GM18517 (cell line): ENCODE results near the gene RAB8A.
"Not testable (repeated sequence)": the region's sequence is repeated elsewhere in the genome, so short reads cannot be mapped to it uniquely, and the experiment has no call there.

Experiments used
- ATAC-seq: cut with Tn5 transposase; IDR thresholded peaks from one replicate; pipeline ENCODE4 v1.9.1; 2021; ENCODE audit warnings: mild to moderate bottlenecking, moderate library complexity; ENCODE audit not compliant: unreplicated experiment

Gene RAB8A

GRCh38 chr19:16106121-16106520 lies 5.6 kb upstream of the RAB8A start:
- ATAC-seq, result no peak

DNA sequence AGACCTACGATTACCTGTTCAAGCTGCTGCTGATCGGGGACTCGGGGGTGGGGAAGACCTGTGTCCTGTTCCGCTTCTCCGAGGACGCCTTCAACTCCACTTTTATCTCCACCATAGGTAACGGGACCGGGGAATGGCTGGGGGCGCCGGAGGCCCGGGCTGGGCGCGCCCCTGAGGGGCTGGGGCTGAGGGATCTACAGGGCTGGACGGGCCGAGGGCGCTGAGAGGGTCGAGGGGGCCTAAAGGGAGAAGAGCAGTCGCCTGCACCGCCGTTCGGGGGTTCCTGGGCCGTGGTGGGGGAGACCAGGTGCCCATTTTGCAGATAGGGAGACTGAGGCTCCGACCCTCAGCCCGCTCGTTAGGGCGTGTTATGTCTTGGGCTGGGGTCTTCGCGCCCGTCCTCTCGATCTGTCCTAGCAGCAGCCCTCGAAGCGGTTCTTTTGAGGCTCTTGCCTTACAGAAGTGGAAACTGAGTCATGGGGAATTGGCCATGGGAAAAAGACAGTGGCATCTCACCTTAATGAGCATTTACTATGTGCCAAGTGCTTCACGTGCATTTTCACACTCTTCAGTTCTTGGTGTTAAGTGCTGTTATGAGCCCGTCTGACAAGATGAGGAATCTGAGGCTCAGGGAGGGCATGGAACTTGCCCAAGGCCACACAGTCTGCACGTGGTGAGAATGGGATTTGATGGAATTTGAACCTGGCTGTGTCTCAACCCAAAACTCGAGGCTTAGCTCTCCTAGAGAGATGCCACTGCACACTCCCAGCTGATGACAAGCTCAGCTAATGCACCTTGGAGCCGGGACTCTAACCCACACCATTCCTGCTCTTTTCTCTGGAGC lies 442 bp downstream of the RAB8A start:
- ATAC-seq, result no peak

- no peak for ATAC-seq
Observed at GRCh38 chr19:16112778-16113177, 1.1 kb downstream of the RAB8A start.

DNA sequence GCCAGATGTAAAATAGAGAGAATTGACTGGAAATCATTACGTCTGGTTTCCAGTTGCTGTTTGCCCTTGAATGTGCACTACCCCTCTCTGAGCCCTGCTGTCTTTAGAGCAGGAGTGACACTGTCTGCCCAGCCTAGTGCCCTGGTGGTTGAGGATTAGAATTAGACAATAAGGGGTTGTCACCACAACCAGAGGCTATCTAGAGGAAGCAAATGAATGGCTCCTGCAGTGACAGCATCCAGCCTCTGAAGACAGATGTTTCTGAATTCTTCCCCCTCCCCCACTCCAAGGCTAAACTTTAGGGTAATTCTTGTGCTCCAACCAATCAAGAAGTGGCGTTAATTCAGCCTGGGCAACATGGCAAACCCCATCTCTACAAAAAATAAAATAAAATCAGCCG lies 2.0 kb downstream of the RAB8A start:
- ATAC-seq, result no peak

DNA sequence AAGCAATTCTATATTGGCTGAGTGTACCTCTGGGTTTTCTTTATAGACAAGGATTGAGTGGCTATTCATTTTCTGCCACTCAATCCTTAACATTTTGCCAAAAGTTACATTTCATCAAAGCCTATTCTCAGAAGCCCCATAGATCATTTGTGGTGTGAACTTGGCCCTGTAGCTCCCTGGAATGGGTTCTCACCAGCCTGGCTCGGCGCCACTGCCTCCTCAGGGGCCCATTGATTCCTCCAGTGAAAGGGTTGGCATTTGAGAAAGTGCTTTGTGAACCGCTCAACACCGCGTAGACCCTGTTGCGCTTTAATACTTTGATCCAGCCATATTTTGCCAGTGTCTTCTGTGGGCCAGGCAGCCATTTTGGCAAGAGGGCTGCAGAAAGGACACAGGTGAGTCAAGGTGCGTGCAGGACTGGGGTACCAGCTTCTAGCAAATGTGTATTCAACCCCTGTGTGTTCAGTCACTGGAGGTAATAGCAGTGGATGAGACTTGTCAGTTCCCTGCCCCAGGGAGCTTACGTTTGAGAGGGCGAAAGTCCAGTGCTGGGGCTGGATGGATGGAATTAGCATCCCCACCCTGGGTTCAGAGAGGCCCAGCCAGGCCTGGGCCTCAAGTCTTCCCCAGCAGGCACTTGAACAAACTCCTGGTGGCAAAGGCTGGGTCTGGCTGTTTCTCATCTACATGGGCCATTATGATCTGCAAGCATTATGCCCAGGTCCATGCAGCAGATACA lies 3.8 kb downstream of the RAB8A start:
- no peak for ATAC-seq

GRCh38 chr19:16116067-16116466 lies 4.4 kb downstream of the RAB8A start:
- no peak for ATAC-seq

DNA sequence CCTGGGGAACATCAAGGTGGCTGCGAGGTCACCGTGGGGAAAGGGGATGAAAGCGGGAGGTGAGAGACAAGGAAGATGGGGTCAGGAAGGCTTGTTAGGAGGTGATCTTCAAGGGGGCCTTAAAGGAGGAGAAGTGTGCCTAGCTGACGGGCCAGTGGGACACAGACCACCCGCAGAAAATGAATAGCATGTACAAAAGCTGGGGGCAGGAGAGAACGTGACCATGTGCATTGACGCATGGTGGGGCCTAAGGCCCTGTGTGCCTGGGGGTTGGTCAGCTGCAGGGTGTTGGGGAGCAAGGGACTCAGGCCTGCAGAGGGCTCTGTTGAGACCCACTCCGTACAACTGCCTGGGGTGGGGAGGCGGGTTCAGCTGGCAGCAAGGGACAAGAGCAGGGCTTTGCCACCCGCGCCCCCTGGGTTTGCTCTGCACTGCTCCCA lies 5.9 kb downstream of the RAB8A start:
- ATAC-seq, result no peak

DNA sequence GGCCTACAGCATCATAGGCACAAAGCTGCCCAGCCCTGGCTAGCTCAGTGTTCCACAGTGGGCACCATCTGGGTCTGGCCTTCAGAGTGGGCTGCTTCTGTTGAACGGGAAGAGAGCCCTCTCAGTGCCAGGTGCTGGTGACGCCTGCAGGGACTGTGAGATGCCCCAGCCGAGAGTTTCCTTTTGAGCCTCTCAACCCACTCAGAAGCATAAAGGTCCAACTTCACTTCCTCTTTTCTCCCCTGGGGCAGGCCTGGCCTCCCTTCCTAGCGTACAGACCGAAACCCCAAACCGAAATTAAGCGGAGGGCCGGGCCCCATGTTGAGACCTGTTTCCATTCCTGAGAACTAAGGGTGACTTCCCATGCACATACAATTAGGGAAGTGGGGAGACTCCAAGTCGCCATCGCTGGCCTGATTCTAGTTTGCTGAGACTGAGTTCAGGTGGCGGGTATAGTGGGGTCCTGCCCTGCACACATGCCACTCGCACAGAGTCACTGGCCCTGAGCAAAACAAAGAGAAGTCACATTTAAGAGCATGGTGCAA lies 6.9 kb downstream of the RAB8A start:
- peak; percentile 85 for ATAC-seq

- not testable (repeated sequence) for ATAC-seq
Observed at GRCh38 chr19:16119075-16119857, 7.6 kb downstream of the RAB8A start.

- no peak for ATAC-seq
Observed at GRCh38 chr19:16121141-16121540, 9.5 kb downstream of the RAB8A start.

DNA sequence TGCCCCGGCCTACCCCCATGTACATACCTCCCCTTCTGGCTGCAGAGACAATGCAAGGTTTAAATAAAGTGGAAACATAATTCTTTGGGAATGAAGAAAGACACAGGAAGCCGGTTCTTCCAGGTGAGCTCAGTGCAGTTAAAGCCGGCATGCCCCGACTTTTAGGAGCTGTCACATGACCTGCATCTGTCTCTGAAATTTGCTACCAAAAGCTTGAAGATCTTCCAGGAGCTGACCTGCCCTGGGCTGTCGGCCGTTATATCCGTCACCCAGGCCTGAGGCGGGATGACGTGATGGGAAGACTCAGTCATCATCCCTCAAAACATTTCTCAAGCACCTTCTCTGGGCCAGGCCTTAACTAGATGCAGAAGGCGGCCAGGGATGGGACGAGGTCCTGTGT lies 10.3 kb downstream of the RAB8A start:
- no peak for ATAC-seq

DNA sequence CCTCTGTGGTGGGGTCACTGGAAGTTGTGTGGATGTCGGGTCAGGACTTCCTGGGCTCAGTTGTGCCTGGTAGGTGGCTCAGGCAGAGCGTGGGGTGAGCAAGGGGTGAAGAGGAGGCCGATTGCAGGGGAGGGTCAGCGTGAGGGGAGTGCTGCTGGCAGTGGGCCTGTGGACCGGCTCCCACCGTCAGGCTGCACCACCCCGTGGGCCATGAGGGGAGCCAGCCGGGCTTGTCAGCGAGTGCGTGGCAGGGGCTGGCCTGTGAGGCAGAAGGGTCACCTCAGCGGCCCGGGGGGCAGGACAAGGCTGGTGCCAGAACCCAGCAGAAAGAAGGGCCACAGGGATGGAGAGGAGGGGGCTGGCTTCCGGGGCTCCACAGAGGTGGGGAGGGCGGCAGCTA lies 13.3 kb downstream of the RAB8A start:
- ATAC-seq, result no peak

DNA sequence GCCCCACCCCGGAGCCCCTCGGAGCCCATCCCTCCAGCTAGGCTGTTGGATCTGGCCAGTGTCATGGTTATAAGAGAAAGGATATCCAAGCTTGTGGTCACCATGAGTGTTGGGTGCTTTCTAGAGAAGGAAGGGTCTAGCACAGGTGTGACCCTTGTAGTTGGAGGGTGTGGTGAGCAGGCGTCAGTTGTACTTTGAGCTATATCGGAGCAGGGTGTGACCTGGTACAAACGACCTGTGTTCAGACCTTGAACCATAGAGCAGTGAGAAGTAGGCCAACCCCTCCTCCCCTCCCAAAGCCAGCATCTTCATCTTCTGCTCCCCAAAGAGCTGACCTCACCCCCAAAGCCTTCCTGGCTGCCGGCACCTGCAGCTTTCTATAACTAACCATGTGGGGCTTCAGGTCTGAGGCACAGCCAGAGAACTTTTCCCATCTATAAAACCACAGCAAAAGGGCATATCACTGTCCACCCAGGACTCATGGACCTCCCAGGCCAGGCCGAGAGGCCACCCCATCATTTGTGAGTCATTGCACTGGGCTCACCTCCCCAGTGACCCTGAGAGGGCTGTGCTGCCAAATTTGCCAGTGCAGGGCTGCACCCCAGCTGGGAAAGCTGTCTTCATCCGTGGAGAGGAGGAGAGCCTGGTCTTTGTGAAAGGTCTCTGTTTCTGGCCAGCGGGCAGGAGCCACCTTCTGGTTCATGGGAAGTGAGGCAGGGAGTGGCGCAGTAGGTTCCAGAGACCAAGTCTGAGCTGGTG lies 14.2 kb downstream of the RAB8A start:
- ATAC-seq, result no peak

- ATAC-seq, result no peak
Observed at GRCh38 chr19:16127080-16127479, 15.4 kb downstream of the RAB8A start.

GRCh38 chr19:16127776-16128371 lies 16.2 kb downstream of the RAB8A start:
- ATAC-seq, result no peak

DNA sequence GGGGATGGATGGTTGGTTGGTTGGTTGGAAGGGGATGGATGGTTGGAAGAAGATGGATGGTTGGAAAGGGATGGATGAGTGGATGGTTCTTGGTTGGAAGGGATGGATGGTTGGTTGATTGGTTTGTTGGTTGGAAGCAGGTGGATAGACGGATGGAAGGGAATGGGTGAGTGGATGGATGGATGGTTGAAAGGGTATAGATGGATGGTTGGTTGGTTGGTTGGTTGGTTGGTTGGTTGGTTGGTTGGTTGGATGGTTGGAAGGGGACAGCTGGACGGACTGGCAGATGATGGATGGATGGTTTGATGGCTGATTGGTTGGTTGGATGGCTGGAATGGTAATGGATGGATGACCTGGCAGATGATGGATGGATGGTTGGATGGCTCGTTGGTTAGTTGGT lies 20.0 kb downstream of the RAB8A start:
- ATAC-seq, result no peak

DNA sequence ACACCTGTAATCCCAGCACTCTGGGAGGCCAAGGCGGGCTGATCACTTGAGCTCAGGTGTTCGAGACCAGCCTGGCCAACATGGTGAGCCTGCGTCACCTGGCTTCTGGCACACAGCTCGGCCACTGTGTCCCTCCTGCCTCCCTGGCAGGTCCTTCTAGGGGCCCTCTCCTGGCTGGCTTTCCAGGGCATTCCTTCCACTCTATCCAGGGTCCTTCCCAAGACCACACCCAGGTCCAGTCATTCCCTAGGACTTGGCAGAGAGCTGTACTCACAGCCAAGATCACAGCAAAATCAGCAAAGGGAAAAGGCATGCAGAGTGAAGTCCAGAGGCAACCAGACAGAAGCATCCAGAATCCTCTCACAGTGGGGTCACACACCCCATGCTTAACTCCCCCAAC lies 22.1 kb downstream of the RAB8A start:
- no peak for ATAC-seq

DNA sequence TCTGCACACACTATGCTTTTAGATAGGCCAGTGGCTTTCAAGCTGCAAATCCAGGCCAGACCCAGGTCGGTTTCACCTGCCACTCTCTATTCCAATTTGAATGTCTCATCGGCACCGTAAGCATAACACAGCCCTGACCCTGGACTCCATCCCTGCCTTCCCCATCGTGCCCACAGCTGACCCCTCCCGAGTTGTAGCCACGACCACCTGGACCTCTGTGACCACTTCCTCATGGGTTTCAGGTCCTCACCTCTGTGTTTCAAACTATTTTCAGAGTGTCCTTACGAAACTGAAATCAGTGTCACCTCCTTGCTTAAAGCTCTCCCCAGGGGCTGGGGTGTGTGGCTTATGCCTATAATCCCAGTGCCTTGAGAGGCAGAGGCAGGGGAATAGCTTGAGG lies 22.8 kb downstream of the RAB8A start:
- no peak for ATAC-seq

- no peak for ATAC-seq
Observed at GRCh38 chr19:16135430-16136127, 23.9 kb downstream of the RAB8A start.
